Activated CD4-positive, alpha-beta T cell treated with anti-CD3 and anti-CD28 coated beads, Interleukin-2, amount 10 ng/mL, durations not matched to agents 7 days and 5 days (primary cell): ENCODE results near the gene CAPRIN2. TPM values are rescaled to one million over a fixed set of nuclear protein-coding genes. Genes with fewer than 3 reads are reported as not detected.

Experiments used
- CTCF ChIA-PET: fragments of 350-600 bp; sonication (Branson Sonifier 250); formaldehyde crosslinking; loops from one replicate; lab custom pipeline; 2021; ENCODE audit warnings: antibody characterized with exemption; lab: Charles Lee
- POLR2A ChIA-PET: fragments of 350-600 bp; sonication (Branson Sonifier 250); formaldehyde crosslinking; loops from one replicate; lab custom pipeline; 2021; ENCODE audit warnings: antibody characterized with exemption; lab: Charles Lee
- DNase-seq: peaks from one replicate; pipeline ENCODE4 v3.0.0-alpha.2; 2020
- H3K27ac Mint-ChIP-seq: one replicate; pipeline ENCODE4 v1.8.0; 2021; ENCODE audit warnings: mild to moderate bottlenecking, moderate library complexity, mixed read lengths
- H3K27me3 Mint-ChIP-seq: one replicate; pipeline ENCODE4 v1.8.0; 2021; ENCODE audit warnings: mixed read lengths
- H3K36me3 Mint-ChIP-seq: one replicate; pipeline ENCODE4 v1.8.0; 2021; ENCODE audit warnings: low read depth, mixed read lengths
- H3K4me1 Mint-ChIP-seq: one replicate; pipeline ENCODE4 v1.8.0; 2021; ENCODE audit warnings: mixed read lengths
- H3K4me3 Mint-ChIP-seq: one replicate; pipeline ENCODE4 v1.8.0; 2021; ENCODE audit warnings: mild to moderate bottlenecking, moderate library complexity, mixed read lengths
- H3K9me3 Mint-ChIP-seq: one replicate; pipeline ENCODE4 v1.8.0; 2021; ENCODE audit warnings: mixed read lengths
- total RNA-seq, 2 experiments: library from RNA; stranded (reverse); gene quantifications; one replicate each; pipeline ENCODE4 v1.2.3, GENCODE V29; 2021

Gene CAPRIN2
- total RNA-seq, 2 experiments from 2014 or later, result 12.6 to 15.6 TPM

- Mint-ChIP-seq H3K27ac (peak overlapping the region; percentile 86), H3K27me3 (peaks cover 6% of the 10 kb centered on the region), H3K9me3 (no peaks in the 10 kb centered on the region), H3K36me3 (peaks cover 17% of the 10 kb centered on the region), H3K4me3 (peak overlapping the region; percentile 99), H3K4me1 (peaks cover 39% of the 10 kb centered on the region)
- DNase-seq, result peak; percentile 11
- CTCF ChIA-PET, result interaction anchor here (1.1 to 1.3 kb wide), 3 partner anchors 22 to 96 kb away, joined by 3 read pairs; no protein-coding TSS in a partner anchor
- POLR2A ChIA-PET, result interaction anchor here (0.9 kb wide), 1 partner anchor 59 kb away, joined by 3 read pairs; no protein-coding TSS in a partner anchor
These were observed 60.1 kb downstream of the CAPRIN2 start for GRCh38 chr12:30694412-30695198.

- no peaks in the 10 kb centered on the region for H3K27me3 Mint-ChIP-seq
- CTCF ChIA-PET, result no interaction called here
- H3K27ac Mint-ChIP-seq, result no peak overlapping the region
These were observed 62.3 kb downstream of the CAPRIN2 start for GRCh38 chr12:30692470-30692869.

DNA sequence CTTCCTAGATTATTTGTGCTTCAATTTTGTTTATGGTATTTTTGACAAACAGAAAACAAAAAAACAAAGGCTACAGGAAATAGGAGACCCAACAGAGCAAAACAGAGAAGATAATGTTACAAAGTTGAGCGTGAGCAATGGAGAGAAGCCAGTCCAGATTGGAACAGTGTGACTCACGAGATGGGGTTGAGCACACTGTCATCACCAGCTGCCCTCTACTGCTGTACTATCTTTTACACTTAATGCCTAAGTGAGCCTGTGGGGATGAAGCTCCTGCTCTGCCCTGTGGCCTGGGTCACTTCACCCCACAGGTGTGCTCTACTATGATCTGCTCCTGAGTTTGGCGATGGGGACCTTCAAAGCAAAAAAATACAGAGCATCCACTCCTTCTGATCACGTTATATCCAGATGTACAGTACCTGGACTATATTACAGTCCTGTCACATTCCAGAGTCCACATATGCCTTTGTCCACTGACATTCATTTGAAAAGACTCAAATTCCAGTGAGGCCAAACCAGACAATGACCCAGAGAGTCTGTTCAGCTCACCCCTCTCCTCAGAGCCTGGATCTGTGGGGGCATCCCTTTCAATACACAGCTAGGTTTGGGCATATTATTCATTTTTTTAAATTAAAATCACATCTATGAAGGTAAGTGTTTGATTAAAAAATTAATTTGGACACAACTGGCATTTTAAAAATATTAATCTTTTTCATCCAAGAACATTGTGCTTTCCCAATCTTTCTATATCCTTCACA, 63.5 kb downstream of the CAPRIN2 start:
- CTCF ChIA-PET, result no interaction called here
- H3K27ac Mint-ChIP-seq, result no peak overlapping the region

More at GRCh38 chr12:30692470-30692869, 62.3 kb downstream of the CAPRIN2 start:
- DNase-seq, result no peak
- Mint-ChIP-seq H3K4me3 (no peak overlapping the region), H3K36me3 (peaks cover 19% of the 10 kb centered on the region), H3K4me1 (peaks cover 39% of the 10 kb centered on the region), H3K9me3 (no peaks in the 10 kb centered on the region)
- POLR2A ChIA-PET, result no interaction called here

GRCh38 chr12:30687265-30687986, 67.3 kb downstream of the CAPRIN2 start:
- no peak for DNase-seq
- CTCF ChIA-PET, result no interaction called here
- Mint-ChIP-seq H3K4me3 (no peak overlapping the region), H3K9me3 (no peaks in the 10 kb centered on the region), H3K4me1 (peaks cover 7% of the 10 kb centered on the region), H3K27ac (no peak overlapping the region), H3K36me3 (peaks cover 19% of the 10 kb centered on the region), H3K27me3 (no peaks in the 10 kb centered on the region)
- POLR2A ChIA-PET, result no interaction called here

More for the DNA sequence above, 63.5 kb downstream of the CAPRIN2 start:
- peaks cover 36% of the 10 kb centered on the region for H3K4me1 Mint-ChIP-seq
- DNase-seq, result no peak
- H3K9me3 Mint-ChIP-seq, result no peaks in the 10 kb centered on the region
- POLR2A ChIA-PET, result no interaction called here
- peaks cover 19% of the 10 kb centered on the region for H3K36me3 Mint-ChIP-seq
- no peaks in the 10 kb centered on the region for H3K27me3 Mint-ChIP-seq
- H3K4me3 Mint-ChIP-seq, result no peak overlapping the region

- Mint-ChIP-seq H3K9me3 (no peaks in the 10 kb centered on the region), H3K36me3 (peaks cover 36% of the 10 kb centered on the region), H3K27ac (no peak overlapping the region), H3K27me3 (no peaks in the 10 kb centered on the region), H3K4me3 (no peak overlapping the region), H3K4me1 (no peaks in the 10 kb centered on the region)
- DNase-seq, result no peak
- ChIA-PET CTCF (no interaction called here), POLR2A (no interaction called here)
These were observed 75.5 kb downstream of the CAPRIN2 start for GRCh38 chr12:30679241-30679640.

- no peak overlapping the region for H3K4me3 Mint-ChIP-seq
- H3K9me3 Mint-ChIP-seq, result no peaks in the 10 kb centered on the region
- H3K36me3 Mint-ChIP-seq, result peaks cover 35% of the 10 kb centered on the region
- H3K4me1 Mint-ChIP-seq, result no peaks in the 10 kb centered on the region
- no peak overlapping the region for H3K27ac Mint-ChIP-seq
- POLR2A ChIA-PET, result no interaction called here
- DNase-seq, result no peak
- H3K27me3 Mint-ChIP-seq, result no peaks in the 10 kb centered on the region
- CTCF ChIA-PET, result no interaction called here
These were observed 76.5 kb downstream of the CAPRIN2 start for GRCh38 chr12:30678221-30678620.

- no peak overlapping the region for H3K27ac Mint-ChIP-seq
- no peak for DNase-seq
- no peaks in the 10 kb centered on the region for H3K27me3 Mint-ChIP-seq
- POLR2A ChIA-PET, result no interaction called here
- H3K4me1 Mint-ChIP-seq, result no peaks in the 10 kb centered on the region
- CTCF ChIA-PET, result interaction anchor here (1.7 kb wide), 1 partner anchor 151 kb away, joined by 3 read pairs; no protein-coding TSS in a partner anchor
- H3K9me3 Mint-ChIP-seq, result no peaks in the 10 kb centered on the region
- H3K4me3 Mint-ChIP-seq, result no peak overlapping the region
- H3K36me3 Mint-ChIP-seq, result peaks cover 26% of the 10 kb centered on the region
These were observed 93.5 kb downstream of the CAPRIN2 start for GRCh38 chr12:30661210-30661609.

Other genes with a start within 250 kb of the CAPRIN2 start
- gene IPO8, start 59.1 kb downstream of the CAPRIN2 start, total RNA-seq, result 10 to 100 TPM; 57.4 to 58.2 TPM
- not detected for gene TSPAN11, start 171.8 kb upstream of the CAPRIN2 start, total RNA-seq